ENCODE data around the gene ITPR1.
"Not testable (repeated sequence)": the region's sequence is repeated elsewhere in the genome, so short reads cannot be mapped to it uniquely, and the experiment has no call there.

ITPR1 gene

GRCh38 chr3:4493014-4493940 is at the start of gene ITPR1:
ITPR1 (plus strand) TSS chr3:4493348; CDS start chr3:4516492, 23,144 bp downstream.
- DNase-seq: peak; percentile 96

- no peak for DNase-seq
Measured at GRCh38 chr3:4447295-4447999, 45.7 kb upstream of the ITPR1 start.

- no peak for DNase-seq
Measured at GRCh38 chr3:4448187-4448586, 45.0 kb upstream of the ITPR1 start.

- DNase-seq: no peak
Measured at GRCh38 chr3:4449043-4449805, 43.9 kb upstream of the ITPR1 start.

GRCh38 chr3:4454142-4454541 is 39.0 kb upstream of the ITPR1 start:
- DNase-seq: no peak

- not testable (repeated sequence) for DNase-seq
Measured at GRCh38 chr3:4456780-4457179, 36.4 kb upstream of the ITPR1 start.

- no peak for DNase-seq
Measured at GRCh38 chr3:4458961-4459360, 34.2 kb upstream of the ITPR1 start.

- DNase-seq: no peak
Measured at GRCh38 chr3:4460334-4460733, 32.8 kb upstream of the ITPR1 start.

- DNase-seq: no peak
Measured at GRCh38 chr3:4461468-4462090, 31.6 kb upstream of the ITPR1 start.

GRCh38 chr3:4462369-4463040 is 30.6 kb upstream of the ITPR1 start:
- no peak for DNase-seq

GRCh38 chr3:4464576-4464975 is 28.6 kb upstream of the ITPR1 start:
- DNase-seq: no peak

- peak; percentile 67 for DNase-seq
Measured at GRCh38 chr3:4466741-4467521, 26.2 kb upstream of the ITPR1 start, which contains the start of gene SUMF1. SUMF1 (minus strand) TSS chr3:4467269; CDS start chr3:4467245, 24 bp downstream.

GRCh38 chr3:4467522-4467867 is 25.7 kb upstream of the ITPR1 start:
- no peak for DNase-seq

- DNase-seq: no peak
Measured at GRCh38 chr3:4471907-4472306, 21.2 kb upstream of the ITPR1 start.

GRCh38 chr3:4472312-4472711 is 20.8 kb upstream of the ITPR1 start:
- no peak for DNase-seq

GRCh38 chr3:4472766-4473165 is 20.4 kb upstream of the ITPR1 start:
- DNase-seq: no peak

GRCh38 chr3:4474683-4475490 is 18.3 kb upstream of the ITPR1 start:
- peak; percentile 39 for DNase-seq

GRCh38 chr3:4475804-4476203 is 17.3 kb upstream of the ITPR1 start:
- no peak for DNase-seq

- no peak for DNase-seq
Measured at GRCh38 chr3:4476496-4476895, 16.7 kb upstream of the ITPR1 start.

- no peak for DNase-seq
Measured at GRCh38 chr3:4478261-4478660, 14.9 kb upstream of the ITPR1 start.

GRCh38 chr3:4491855-4492207 is 1.3 kb upstream of the ITPR1 start:
- DNase-seq: no peak
